K562 treated with DMSO at 1 percent for 48 hours (cell line): Measurements from ENCODE around the gene CXorf49. TPM values are rescaled to one million over a fixed set of nuclear protein-coding genes. Genes with fewer than 3 reads are reported as not detected.

Source experiments
- total RNA-seq: library from RNA; unstranded; fragments of 300-600 nt; gene quantifications from 2 replicates; pipeline ENCODE4 v1.2.3, GENCODE V29; 2022; ENCODE audit warnings: low replicate concordance; ENCODE audit errors: extremely low read depth

CXorf49 gene
- total RNA-seq = not detected in 2 replicates

GRCh38 chrX:71718185-71718584, at the start of gene CXorf49:
Gene CXorf49, minus strand, starts transcription at chrX:71718285. Its CDS starts 134 bp downstream, at chrX:71718151.

GRCh38 chrX:71763049-71763448, 45.0 kb upstream of the CXorf49 start, which contains the start of gene CXorf49B:
Gene CXorf49B, plus strand, starts transcription at chrX:71763349. Its CDS starts 75 bp downstream, at chrX:71763424.

DNA sequence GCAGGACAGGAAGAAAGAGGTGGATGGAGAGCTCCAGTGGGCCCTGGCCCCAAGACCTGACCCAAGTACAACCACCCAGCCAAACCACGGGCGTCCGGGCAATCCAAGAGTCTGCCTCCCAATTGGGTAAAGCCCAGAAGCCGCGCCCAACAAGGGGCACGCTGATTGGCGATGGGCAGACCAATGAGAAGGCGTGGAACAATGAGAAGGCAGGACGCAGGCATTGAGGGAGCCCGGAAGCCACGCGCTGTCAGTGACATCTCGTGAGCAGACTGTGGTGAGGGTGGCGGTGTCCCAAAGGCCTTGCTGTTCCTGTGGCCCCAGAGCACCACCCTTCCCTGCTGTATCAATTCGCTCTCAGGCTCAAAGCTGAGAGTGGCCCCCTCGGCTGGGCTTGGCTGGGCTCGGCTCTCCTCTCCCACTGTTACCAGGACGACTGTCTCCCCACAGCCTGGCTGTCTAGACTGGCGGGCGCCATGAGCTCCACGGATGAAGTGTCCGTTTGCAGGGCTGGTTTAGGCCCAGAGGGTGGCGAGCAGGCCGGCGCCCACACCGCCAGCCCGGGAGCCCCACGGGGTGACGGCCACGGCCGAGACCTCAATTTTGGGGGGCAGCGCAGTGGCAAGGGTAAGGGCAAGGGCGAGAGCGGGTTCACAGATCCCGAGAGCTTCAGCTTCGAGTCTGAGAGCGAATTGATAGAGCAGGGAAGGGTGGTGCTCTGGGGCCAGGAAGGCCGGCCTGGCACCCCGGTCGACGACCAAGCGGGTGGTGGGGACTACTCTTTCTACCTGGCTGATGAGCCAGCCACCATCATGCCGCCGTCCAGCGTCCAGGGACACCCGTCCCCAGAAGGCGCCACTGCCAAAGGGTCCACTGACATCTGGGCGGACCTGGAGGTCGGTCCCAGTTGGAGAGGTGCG, 50.5 kb downstream of the CXorf49 start, which contains the start of gene LOC101059915:
TSS of gene LOC101059915 (plus strand) at position 219 of the 920 bp plus-strand sequence.

Other genes with a start within 250 kb of the CXorf49 start
- not detected in 2 replicates for gene OGT, start 185.2 kb downstream of the CXorf49 start, total RNA-seq
- gene GCNA, start 139.8 kb downstream of the CXorf49 start, total RNA-seq = not detected in 2 replicates
- not detected in 2 replicates for gene CXCR3, start 99.8 kb downstream of the CXorf49 start, total RNA-seq
- not detected in 2 replicates for gene CXorf49B, start 45.1 kb upstream of the CXorf49 start, total RNA-seq
- gene NHSL2, start 192.6 kb upstream of the CXorf49 start, total RNA-seq = not detected in 2 replicates